Spleen (tissue), 7 donors: ENCODE measurements around the gene SHOX.

ENCODE experiments used
- POLR2AphosphoS5 ChIP-seq, 3 donors: sonication (generic); formaldehyde crosslinking; IDR thresholded peaks; one replicate each; pipeline ENCODE4 v1.5.1; 2017; ENCODE audit warnings: antibody characterized with exemption in 3 of 3
- TF ChIP-seq, protein P1 (sequence below), 11 experiments: fragments of 200-600 bp in 7 of 11; fragments of 450-650 bp in 4 of 11; sonication (generic) in 4 of 11; IDR thresholded peaks in 8 of 11; conservative IDR thresholded peaks in 3 of 11; 1 replicate in 7 of 11; 2 replicates in 4 of 11; pipeline versions ENCODE4 v1.4.0 to v1.8.0; 2016 to 2021; ENCODE audit warnings: antibody characterized with exemption in 11 of 11, inconsistent platforms in 4 of 11, mild to moderate bottlenecking in 1 of 11
- donor health status: DM: no; HTN: no; CAD: no; lungs with moderate emphysema.
- donor health status: DM: no; HTN: no; CAD: no.
- donor health status: DM: no; HTN: no; CAD: no.

DNA sequence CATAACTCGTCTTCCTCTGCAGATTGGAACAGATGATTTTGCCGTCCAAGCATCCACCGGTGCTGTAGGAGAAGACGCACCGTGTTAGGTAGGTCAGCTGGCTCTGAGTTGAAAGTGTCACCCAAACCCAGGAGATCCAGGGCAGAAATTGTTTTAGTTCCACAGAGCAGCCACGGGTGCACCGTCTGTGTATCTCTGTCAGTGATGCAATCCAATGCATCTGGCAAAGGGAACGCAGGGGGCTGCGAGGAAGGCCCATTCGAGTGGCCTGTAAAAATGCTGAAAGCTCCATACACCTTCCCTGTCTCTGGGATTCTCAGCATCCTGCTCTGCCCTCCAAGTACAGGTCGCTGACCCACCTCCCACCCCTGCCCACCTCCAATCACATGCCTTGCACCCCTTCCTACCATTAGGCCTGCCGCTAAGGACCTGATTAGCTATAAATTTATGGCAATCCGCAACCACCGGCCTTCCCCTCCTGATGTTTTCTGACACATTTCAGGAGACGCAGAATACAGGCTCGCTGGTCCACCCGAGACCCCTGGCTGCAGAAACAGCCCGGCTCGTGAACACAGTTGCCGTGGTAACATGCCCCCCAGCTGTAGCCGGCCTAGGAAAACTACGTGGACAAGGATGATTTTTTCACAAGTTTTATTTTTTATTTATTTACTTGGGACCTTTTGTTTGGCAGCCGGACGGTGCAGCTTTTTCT, 39.7 kb upstream of the SHOX start:
- TF ChIP-seq, protein P1, sequence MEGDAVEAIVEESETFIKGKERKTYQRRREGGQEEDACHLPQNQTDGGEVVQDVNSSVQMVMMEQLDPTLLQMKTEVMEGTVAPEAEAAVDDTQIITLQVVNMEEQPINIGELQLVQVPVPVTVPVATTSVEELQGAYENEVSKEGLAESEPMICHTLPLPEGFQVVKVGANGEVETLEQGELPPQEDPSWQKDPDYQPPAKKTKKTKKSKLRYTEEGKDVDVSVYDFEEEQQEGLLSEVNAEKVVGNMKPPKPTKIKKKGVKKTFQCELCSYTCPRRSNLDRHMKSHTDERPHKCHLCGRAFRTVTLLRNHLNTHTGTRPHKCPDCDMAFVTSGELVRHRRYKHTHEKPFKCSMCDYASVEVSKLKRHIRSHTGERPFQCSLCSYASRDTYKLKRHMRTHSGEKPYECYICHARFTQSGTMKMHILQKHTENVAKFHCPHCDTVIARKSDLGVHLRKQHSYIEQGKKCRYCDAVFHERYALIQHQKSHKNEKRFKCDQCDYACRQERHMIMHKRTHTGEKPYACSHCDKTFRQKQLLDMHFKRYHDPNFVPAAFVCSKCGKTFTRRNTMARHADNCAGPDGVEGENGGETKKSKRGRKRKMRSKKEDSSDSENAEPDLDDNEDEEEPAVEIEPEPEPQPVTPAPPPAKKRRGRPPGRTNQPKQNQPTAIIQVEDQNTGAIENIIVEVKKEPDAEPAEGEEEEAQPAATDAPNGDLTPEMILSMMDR (IDR thresholded peaks at IDR 0.05 in 8 of 11, conservative IDR thresholded peaks at IDR 0.05 in 3 of 11): no peak
- no peak for TF ChIP-seq POLR2AphosphoS5 (IDR thresholded peaks at IDR 0.05)
